ENCODE results near the gene ZNF513.
"Not testable (repeated sequence)": the region's sequence is repeated elsewhere in the genome, so short reads cannot be mapped to it uniquely, and the experiment has no call there.

Gene ZNF513

GRCh38 chr2:27356056-27356381 is 24.5 kb downstream of the ZNF513 start:
- peak overlapping the region; percentile 56 for H3K9ac ChIP-seq
- peaks cover 31% of the 10 kb centered on the region for H3K79me2 ChIP-seq
- H3K36me3 ChIP-seq (ENCODE audit: control insufficient read depth, insufficient read depth, low read length): no peaks in the 10 kb centered on the region
- peak overlapping the region; percentile 96 for H3K27ac ChIP-seq
- TF ChIP-seq, protein P1, sequence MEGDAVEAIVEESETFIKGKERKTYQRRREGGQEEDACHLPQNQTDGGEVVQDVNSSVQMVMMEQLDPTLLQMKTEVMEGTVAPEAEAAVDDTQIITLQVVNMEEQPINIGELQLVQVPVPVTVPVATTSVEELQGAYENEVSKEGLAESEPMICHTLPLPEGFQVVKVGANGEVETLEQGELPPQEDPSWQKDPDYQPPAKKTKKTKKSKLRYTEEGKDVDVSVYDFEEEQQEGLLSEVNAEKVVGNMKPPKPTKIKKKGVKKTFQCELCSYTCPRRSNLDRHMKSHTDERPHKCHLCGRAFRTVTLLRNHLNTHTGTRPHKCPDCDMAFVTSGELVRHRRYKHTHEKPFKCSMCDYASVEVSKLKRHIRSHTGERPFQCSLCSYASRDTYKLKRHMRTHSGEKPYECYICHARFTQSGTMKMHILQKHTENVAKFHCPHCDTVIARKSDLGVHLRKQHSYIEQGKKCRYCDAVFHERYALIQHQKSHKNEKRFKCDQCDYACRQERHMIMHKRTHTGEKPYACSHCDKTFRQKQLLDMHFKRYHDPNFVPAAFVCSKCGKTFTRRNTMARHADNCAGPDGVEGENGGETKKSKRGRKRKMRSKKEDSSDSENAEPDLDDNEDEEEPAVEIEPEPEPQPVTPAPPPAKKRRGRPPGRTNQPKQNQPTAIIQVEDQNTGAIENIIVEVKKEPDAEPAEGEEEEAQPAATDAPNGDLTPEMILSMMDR (IDR thresholded peaks at IDR 0.05): no peak
- H3K27me3 ChIP-seq (ENCODE audit: control insufficient read depth, insufficient read depth, low read length): no peaks in the 10 kb centered on the region
- peaks cover 13% of the 10 kb centered on the region for H3K4me1 ChIP-seq
- H3K4me3 ChIP-seq (ENCODE audit: low read depth, low read length): peak overlapping the region; percentile 89
- peak overlapping the region; percentile 99 for H2AFZ ChIP-seq
- H3K4me2 ChIP-seq (ENCODE audit: low read length): peak overlapping the region; percentile 99
- H3K9me3 ChIP-seq (ENCODE audit: control insufficient read depth, low read length): no peaks in the 10 kb centered on the region

DNA sequence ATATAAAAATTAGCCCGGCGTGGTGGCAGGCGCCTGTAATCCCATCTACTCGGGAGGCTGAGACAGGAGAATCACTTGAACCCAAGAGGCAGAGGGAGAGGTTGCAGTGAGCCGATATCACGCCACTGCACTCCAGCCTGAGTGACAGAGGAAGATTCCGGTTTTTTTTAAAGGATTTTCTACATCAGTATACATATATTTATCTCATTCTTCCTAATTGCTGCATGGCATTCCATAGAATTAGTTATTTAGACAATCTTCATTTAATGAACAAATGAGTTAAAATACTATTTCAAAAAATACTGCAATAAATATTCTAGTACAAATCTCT is 26.0 kb downstream of the ZNF513 start:
- Histone ChIP-seq H3K36me3 (ENCODE audit: control insufficient read depth, insufficient read depth, low read length) (no peaks in the 10 kb centered on the region), H3K9me3 (ENCODE audit: control insufficient read depth, low read length) (no peaks in the 10 kb centered on the region), H3K4me3 (ENCODE audit: low read depth, low read length) (no peak overlapping the region), H3K9ac (no peak overlapping the region), H3K79me2 (peaks cover 44% of the 10 kb centered on the region), H3K27ac (no peak overlapping the region), H3K4me1 (peaks cover 13% of the 10 kb centered on the region), H3K4me2 (ENCODE audit: low read length) (no peak overlapping the region), H2AFZ (no peak overlapping the region), H3K27me3 (ENCODE audit: control insufficient read depth, insufficient read depth, low read length) (no peaks in the 10 kb centered on the region)
- TF ChIP-seq, protein P1 (IDR thresholded peaks at IDR 0.05): no peak

- Histone ChIP-seq H3K4me2 (ENCODE audit: low read length) (no peak overlapping the region), H3K36me3 (ENCODE audit: control insufficient read depth, insufficient read depth, low read length) (no peaks in the 10 kb centered on the region), H3K27me3 (ENCODE audit: control insufficient read depth, insufficient read depth, low read length) (no peaks in the 10 kb centered on the region), H3K4me1 (peaks cover 13% of the 10 kb centered on the region), H3K27ac (no peak overlapping the region), H2AFZ (no peak overlapping the region), H3K4me3 (ENCODE audit: low read depth, low read length) (no peak overlapping the region), H3K9ac (no peak overlapping the region), H3K79me2 (peaks cover 47% of the 10 kb centered on the region), H3K9me3 (ENCODE audit: control insufficient read depth, low read length) (no peaks in the 10 kb centered on the region)
- TF ChIP-seq, protein P1 (IDR thresholded peaks at IDR 0.05): no peak
Measured at GRCh38 chr2:27353762-27354596, 26.6 kb downstream of the ZNF513 start.

DNA sequence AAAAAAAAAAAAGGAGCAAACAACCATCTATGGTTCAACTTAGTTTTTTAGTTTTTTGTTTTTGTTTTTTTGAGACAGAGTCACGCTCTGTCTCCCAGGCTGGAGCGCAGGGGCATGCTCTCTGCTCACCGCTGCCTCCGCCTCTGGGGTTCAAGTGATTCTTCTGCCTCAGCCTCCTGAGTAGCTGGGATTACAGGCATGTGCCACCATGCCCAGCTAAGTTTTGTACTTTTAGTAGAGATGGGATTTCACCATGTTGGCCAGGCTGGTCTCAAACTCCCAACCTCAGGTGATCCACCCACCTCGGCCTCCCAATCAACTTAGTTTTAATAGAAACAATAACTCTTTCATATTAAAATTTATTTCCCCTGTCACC is 27.2 kb downstream of the ZNF513 start:
- not testable (repeated sequence) for H3K9me3 ChIP-seq (ENCODE audit: control insufficient read depth, low read length); H3K27me3 ChIP-seq (ENCODE audit: control insufficient read depth, insufficient read depth, low read length); H3K9ac ChIP-seq; H3K4me3 ChIP-seq (ENCODE audit: low read depth, low read length); H3K36me3 ChIP-seq (ENCODE audit: control insufficient read depth, insufficient read depth, low read length); H3K4me2 ChIP-seq (ENCODE audit: low read length); H3K27ac ChIP-seq; H2AFZ ChIP-seq
- peaks cover 50% of the 10 kb centered on the region for H3K79me2 ChIP-seq
- H3K4me1 ChIP-seq: peaks cover 13% of the 10 kb centered on the region

- H3K4me2 ChIP-seq (ENCODE audit: low read length): peak overlapping the region; percentile 45
- H3K79me2 ChIP-seq: peaks cover 64% of the 10 kb centered on the region
- H3K36me3 ChIP-seq (ENCODE audit: control insufficient read depth, insufficient read depth, low read length): no peaks in the 10 kb centered on the region
- H3K27ac ChIP-seq: no peak overlapping the region
- H3K4me3 ChIP-seq (ENCODE audit: low read depth, low read length): no peak overlapping the region
- TF ChIP-seq, protein P1 (IDR thresholded peaks at IDR 0.05): no peak
- no peak overlapping the region for H3K9ac ChIP-seq
- H3K4me1 ChIP-seq: peaks cover 13% of the 10 kb centered on the region
- H3K9me3 ChIP-seq (ENCODE audit: control insufficient read depth, low read length): no peaks in the 10 kb centered on the region
- H2AFZ ChIP-seq: no peak overlapping the region
- H3K27me3 ChIP-seq (ENCODE audit: control insufficient read depth, insufficient read depth, low read length): no peaks in the 10 kb centered on the region
Measured at GRCh38 chr2:27351802-27352598, 28.5 kb downstream of the ZNF513 start.

Data from parathyroid adenoma (tissue), 2 donors.